Body of pancreas (tissue), 4 donors: Measurements from ENCODE around the gene IRGQ.

Source experiments
- POLR2A ChIP-seq, 3 donors: fragments of 450-650 bp; IDR thresholded peaks; one replicate each; pipeline ENCODE4 v1.6.1; 2016; ENCODE audit warnings: antibody characterized with exemption in 3 of 3, mild to moderate bottlenecking in 2 of 3
- TF ChIP-seq, protein P1 (sequence below), 7 experiments: fragments of 450-650 bp in 4 of 7; fragments of 200-600 bp in 3 of 7; sonication (generic) in 3 of 7; IDR thresholded peaks; one replicate each; pipeline ENCODE4 v1.5.1; 2016 to 2019; ENCODE audit warnings: antibody characterized with exemption in 7 of 7

DNA sequence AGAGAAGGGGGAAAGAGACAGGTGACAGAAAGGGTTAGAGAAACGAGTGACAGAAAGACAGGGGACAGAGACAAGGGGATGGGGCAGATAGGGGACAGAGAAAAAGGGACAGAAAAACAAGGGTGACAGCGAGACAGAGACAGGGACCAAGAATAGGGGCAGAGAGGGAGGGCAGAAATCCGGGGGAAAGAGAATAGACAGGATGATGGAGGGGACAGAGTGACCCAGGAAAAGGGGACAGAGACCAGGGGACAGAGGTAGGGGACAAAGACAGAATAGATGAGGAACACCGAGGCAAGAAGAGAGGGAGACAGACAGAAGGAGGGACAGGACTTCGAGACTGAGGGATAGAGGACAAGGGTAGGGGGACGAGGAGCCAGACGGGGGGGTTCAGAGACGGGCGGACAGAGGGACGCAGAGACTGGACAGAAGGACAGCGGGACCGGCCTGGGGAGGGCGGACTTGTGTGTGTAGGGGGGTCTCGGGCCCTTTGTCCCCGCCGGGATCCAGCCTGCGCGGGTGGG is 43.1 kb upstream of the IRGQ start:
- TF ChIP-seq, protein P1, sequence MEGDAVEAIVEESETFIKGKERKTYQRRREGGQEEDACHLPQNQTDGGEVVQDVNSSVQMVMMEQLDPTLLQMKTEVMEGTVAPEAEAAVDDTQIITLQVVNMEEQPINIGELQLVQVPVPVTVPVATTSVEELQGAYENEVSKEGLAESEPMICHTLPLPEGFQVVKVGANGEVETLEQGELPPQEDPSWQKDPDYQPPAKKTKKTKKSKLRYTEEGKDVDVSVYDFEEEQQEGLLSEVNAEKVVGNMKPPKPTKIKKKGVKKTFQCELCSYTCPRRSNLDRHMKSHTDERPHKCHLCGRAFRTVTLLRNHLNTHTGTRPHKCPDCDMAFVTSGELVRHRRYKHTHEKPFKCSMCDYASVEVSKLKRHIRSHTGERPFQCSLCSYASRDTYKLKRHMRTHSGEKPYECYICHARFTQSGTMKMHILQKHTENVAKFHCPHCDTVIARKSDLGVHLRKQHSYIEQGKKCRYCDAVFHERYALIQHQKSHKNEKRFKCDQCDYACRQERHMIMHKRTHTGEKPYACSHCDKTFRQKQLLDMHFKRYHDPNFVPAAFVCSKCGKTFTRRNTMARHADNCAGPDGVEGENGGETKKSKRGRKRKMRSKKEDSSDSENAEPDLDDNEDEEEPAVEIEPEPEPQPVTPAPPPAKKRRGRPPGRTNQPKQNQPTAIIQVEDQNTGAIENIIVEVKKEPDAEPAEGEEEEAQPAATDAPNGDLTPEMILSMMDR (IDR thresholded peaks at IDR 0.05): no peak
- no peak for TF ChIP-seq POLR2A (IDR thresholded peaks at IDR 0.05)
